Uterus (tissue), 4 donors: ENCODE data around the gene NEDD4. TPM values are rescaled to one million over a fixed set of nuclear protein-coding genes. Genes with fewer than 3 reads are reported as not detected.

ENCODE experiments used
- DNase-seq, 2 donors: peaks; one replicate each; pipeline ENCODE4 v3.0.0-alpha.2; 2019 to 2020
- H3K27ac ChIP-seq, 2 donors: fragments of 200-600 bp; sonication (generic); 1 replicate in 1 of 2; 2 replicates in 1 of 2; pipeline ENCODE4 v1.5.1; 2016 to 2018
- H3K27me3 ChIP-seq, 2 donors: fragments of 200-600 bp; sonication (generic); one replicate each; pipeline ENCODE4 v1.5.1; 2018 to 2019; ENCODE audit warnings: control low read depth in 1 of 2
- H3K36me3 ChIP-seq, 2 donors: fragments of 200-600 bp; sonication (generic); one replicate each; pipeline ENCODE4 v1.5.1; 2019; ENCODE audit warnings: control low read depth in 1 of 2
- H3K4me1 ChIP-seq, 2 donors: fragments of 200-600 bp; sonication (generic); one replicate each; pipeline ENCODE4 v1.5.1; 2018 to 2019; ENCODE audit warnings: control low read depth in 1 of 2
- H3K4me3 ChIP-seq, 2 donors: fragments of 200-600 bp; sonication (generic); 1 replicate in 1 of 2; 2 replicates in 1 of 2; pipeline ENCODE4 v1.5.1; 2018 to 2019; ENCODE audit warnings: mild to moderate bottlenecking in 1 of 2
- H3K9me3 ChIP-seq, 2 donors: fragments of 200-600 bp; sonication (generic); one replicate each; pipeline ENCODE4 v1.5.1; 2019; ENCODE audit warnings: control low read depth in 1 of 2
- CTCF ChIP-seq, 4 experiments: fragments of 200-600 bp in 2 of 4; fragments of 450-650 bp in 2 of 4; sonication (generic) in 2 of 4; IDR thresholded peaks; one replicate each; pipeline ENCODE4 v1.5.1; 2016 to 2019; ENCODE audit warnings: antibody characterized with exemption in 4 of 4, mild to moderate bottlenecking in 2 of 4, moderate library complexity in 1 of 4
- POLR2A ChIP-seq, 2 donors: fragments of 450-650 bp; IDR thresholded peaks; one replicate each; pipeline ENCODE4 v1.6.1; 2016; ENCODE audit warnings: antibody characterized with exemption in 2 of 2, mild to moderate bottlenecking in 1 of 2, moderate library complexity in 1 of 2
- intact Hi-C: fragments of 100-400 bp; cut with DNase I; formaldehyde crosslinking; loops from one replicate; pipeline ENCODE4 v1.15.1; 2023; ENCODE audit warnings: low total_unique reads
- total RNA-seq, 4 donors: library from RNA; depleted of rRNA in 3 of 4; stranded (reverse); fragments of >200 nt in 3 of 4; gene quantifications; one replicate each; pipeline versions ENCODE4 v1.1.0 to v1.2.4, GENCODE V29; 2014 to 2023
- donor health status: DM: yes; HTN: yes; CAD: no.

Gene NEDD4
- total RNA-seq, 4 donors from 2014 or later, result 13.3 to 44.0 (median 35.6) TPM

GRCh38 chr15:55893852-55894251, 99.6 kb downstream of the NEDD4 start:
- Histone ChIP-seq H3K4me3 (no peak overlapping the region), H3K27ac (no peak overlapping the region), H3K27me3 (no peaks in the 10 kb centered on the region), H3K9me3 (no peaks in the 10 kb centered on the region), H3K4me1 (no peaks in the 10 kb centered on the region), H3K36me3 (no peaks in the 10 kb centered on the region)
- intact Hi-C loops, result no loop called here
- DNase-seq, result no peak
- TF ChIP-seq POLR2A (IDR thresholded peaks at IDR 0.05) (no peak), CTCF (IDR thresholded peaks at IDR 0.05) (no peak)

DNA sequence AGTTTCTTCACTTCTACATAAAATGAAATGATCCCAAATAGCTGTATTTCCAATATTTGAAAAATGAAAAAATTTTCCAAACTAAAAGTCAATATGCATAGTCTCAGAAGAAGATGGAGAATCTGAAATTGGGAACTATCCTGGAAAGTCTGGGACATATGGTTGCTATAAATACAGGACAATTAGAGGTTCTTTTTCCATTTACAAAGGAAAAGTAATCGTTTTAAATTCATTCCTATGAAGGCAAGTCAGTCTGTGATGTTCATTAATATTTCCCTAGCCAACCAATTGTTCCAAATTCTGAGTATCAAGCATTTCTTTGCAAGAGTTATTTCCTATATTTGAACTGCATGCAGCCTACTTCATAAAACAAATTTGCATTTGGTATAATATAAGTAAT, 102.2 kb downstream of the NEDD4 start:
- Histone ChIP-seq H3K9me3 (no peaks in the 10 kb centered on the region), H3K27ac (no peak overlapping the region), H3K4me3 (no peak overlapping the region), H3K27me3 (no peaks in the 10 kb centered on the region), H3K4me1 (no peaks in the 10 kb centered on the region), H3K36me3 (no peaks in the 10 kb centered on the region)
- no peak for DNase-seq
- TF ChIP-seq CTCF (IDR thresholded peaks at IDR 0.05), result no peak
- TF ChIP-seq POLR2A (IDR thresholded peaks at IDR 0.05), result no peak
- intact Hi-C loops, result no loop called here

DNA sequence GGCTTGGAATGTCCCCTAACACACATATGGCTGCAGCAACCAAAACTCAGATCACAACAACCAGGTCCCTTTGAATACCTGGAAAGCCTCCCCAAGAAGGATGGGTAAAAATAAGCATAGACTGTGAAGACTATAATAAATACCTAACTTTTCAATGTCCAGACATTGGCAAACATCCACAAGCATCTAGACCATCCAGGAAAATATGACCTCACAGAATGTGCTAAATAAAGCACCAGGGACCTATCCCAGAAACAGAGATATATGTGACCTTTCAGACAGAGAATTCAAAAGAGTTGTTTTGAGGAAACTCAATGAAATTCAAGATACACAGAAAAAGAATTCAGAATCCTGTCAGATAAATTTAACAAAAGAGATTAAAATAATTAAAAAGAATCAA, 109.2 kb downstream of the NEDD4 start:
- no peak overlapping the region for H3K27ac ChIP-seq

DNA sequence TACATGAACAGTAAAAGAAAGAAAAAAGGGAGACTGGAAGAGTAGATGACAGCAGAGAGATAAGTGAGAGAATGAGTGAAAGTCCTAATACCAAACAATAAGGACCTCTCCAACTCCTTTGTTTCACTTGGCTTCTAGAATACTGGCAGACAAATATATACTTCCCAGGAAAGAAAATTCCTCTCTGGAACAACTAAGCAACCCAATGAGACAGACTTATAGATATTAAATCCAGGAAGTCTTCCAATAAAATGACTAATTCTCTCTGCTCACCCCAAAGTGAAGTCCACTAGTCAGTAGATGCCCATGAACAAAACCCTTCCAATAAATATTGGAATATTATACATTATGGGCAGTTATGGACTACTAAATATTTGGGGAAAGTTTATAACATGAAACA, 114.2 kb downstream of the NEDD4 start:
- Histone ChIP-seq H3K4me3 (no peak overlapping the region), H3K4me1 (no peaks in the 10 kb centered on the region), H3K9me3 (no peaks in the 10 kb centered on the region), H3K27me3 (no peaks in the 10 kb centered on the region), H3K27ac (no peak overlapping the region), H3K36me3 (no peaks in the 10 kb centered on the region)
- no peak for DNase-seq
- TF ChIP-seq POLR2A (IDR thresholded peaks at IDR 0.05), result no peak
- no peak for TF ChIP-seq CTCF (IDR thresholded peaks at IDR 0.05)
- intact Hi-C loops, result no loop called here

More for the DNA sequence above, 109.2 kb downstream of the NEDD4 start:
- Histone ChIP-seq H3K36me3 (no peaks in the 10 kb centered on the region), H3K27me3 (no peaks in the 10 kb centered on the region), H3K4me3 (no peak overlapping the region), H3K9me3 (no peaks in the 10 kb centered on the region), H3K4me1 (no peaks in the 10 kb centered on the region)
- no peak for TF ChIP-seq POLR2A (IDR thresholded peaks at IDR 0.05)
- no peak for TF ChIP-seq CTCF (IDR thresholded peaks at IDR 0.05)
- intact Hi-C loops, result no loop called here
- DNase-seq, result no peak

- H3K27me3 ChIP-seq, result no peaks in the 10 kb centered on the region
- intact Hi-C loops, result no loop called here
- no peak overlapping the region for H3K4me3 ChIP-seq
- H3K27ac ChIP-seq, result peak overlapping the region; percentile 51 to 52
- no peaks in the 10 kb centered on the region for H3K36me3 ChIP-seq
- DNase-seq, result no peak
- no peaks in the 10 kb centered on the region for H3K4me1 ChIP-seq
- no peaks in the 10 kb centered on the region for H3K9me3 ChIP-seq
- TF ChIP-seq POLR2A (IDR thresholded peaks at IDR 0.05) (no peak), CTCF (IDR thresholded peaks at IDR 0.05) (no peak)
Observed at GRCh38 chr15:55873024-55873720, 120.2 kb downstream of the NEDD4 start.
